Uterus (tissue), 4 donors: ENCODE measurements around the gene MBTPS1. TPM values are rescaled to one million over a fixed set of nuclear protein-coding genes. Genes with fewer than 3 reads are reported as not detected.

Experiments used
- DNase-seq, 2 donors: peaks; one replicate each; pipeline ENCODE4 v3.0.0-alpha.2; 2019 to 2020
- H3K27ac ChIP-seq, 2 donors: fragments of 200-600 bp; sonication (generic); 1 replicate in 1 of 2; 2 replicates in 1 of 2; pipeline ENCODE4 v1.5.1; 2016 to 2018
- H3K27me3 ChIP-seq, 2 donors: fragments of 200-600 bp; sonication (generic); one replicate each; pipeline ENCODE4 v1.5.1; 2018 to 2019; ENCODE audit warnings: control low read depth in 1 of 2
- H3K36me3 ChIP-seq, 2 donors: fragments of 200-600 bp; sonication (generic); one replicate each; pipeline ENCODE4 v1.5.1; 2019; ENCODE audit warnings: control low read depth in 1 of 2
- H3K4me1 ChIP-seq, 2 donors: fragments of 200-600 bp; sonication (generic); one replicate each; pipeline ENCODE4 v1.5.1; 2018 to 2019; ENCODE audit warnings: control low read depth in 1 of 2
- H3K4me3 ChIP-seq, 2 donors: fragments of 200-600 bp; sonication (generic); 1 replicate in 1 of 2; 2 replicates in 1 of 2; pipeline ENCODE4 v1.5.1; 2018 to 2019; ENCODE audit warnings: mild to moderate bottlenecking in 1 of 2
- H3K9me3 ChIP-seq, 2 donors: fragments of 200-600 bp; sonication (generic); one replicate each; pipeline ENCODE4 v1.5.1; 2019; ENCODE audit warnings: control low read depth in 1 of 2
- CTCF ChIP-seq, 4 experiments: fragments of 200-600 bp in 2 of 4; fragments of 450-650 bp in 2 of 4; sonication (generic) in 2 of 4; IDR thresholded peaks; one replicate each; pipeline ENCODE4 v1.5.1; 2016 to 2019; ENCODE audit warnings: antibody characterized with exemption in 4 of 4, mild to moderate bottlenecking in 2 of 4, moderate library complexity in 1 of 4
- POLR2A ChIP-seq, 2 donors: fragments of 450-650 bp; IDR thresholded peaks; one replicate each; pipeline ENCODE4 v1.6.1; 2016; ENCODE audit warnings: antibody characterized with exemption in 2 of 2, mild to moderate bottlenecking in 1 of 2, moderate library complexity in 1 of 2
- intact Hi-C: fragments of 100-400 bp; cut with DNase I; formaldehyde crosslinking; loops from one replicate; pipeline ENCODE4 v1.15.1; 2023; ENCODE audit warnings: low total_unique reads
- small RNA-seq: library from RNA; depleted of rRNA; stranded (forward); fragments of <200 nt; gene quantifications from one replicate; pipeline ENCODE3, GENCODE V24; 2016
- total RNA-seq, 4 donors: library from RNA; depleted of rRNA in 3 of 4; stranded (reverse); fragments of >200 nt in 3 of 4; gene quantifications; one replicate each; pipeline versions ENCODE4 v1.1.0 to v1.2.4, GENCODE V29; 2014 to 2023
- donor health status: DM: yes; HTN: yes; CAD: no.

The MBTPS1 gene
- total RNA-seq, 4 donors from 2014 or later = 63.0 to 162 (median 112) TPM

DNA sequence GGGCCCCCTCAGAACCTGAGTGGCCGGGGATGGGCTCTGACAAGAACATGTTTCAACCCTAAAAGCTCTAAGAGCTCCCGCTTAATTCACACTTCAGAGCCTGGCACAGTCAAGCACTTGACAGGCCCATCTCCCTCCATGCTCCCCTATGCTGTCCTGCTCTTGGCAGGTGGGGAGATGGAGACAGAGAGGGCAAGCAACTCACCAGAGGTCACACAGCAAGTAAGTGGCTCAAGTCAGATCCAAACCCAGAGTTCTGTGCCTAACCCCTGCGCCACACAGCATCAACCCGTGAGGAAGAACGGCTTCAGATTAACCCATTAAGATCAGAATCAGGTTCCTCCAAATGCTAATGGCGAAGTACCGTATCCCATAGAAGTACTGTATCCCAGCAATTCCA lies 112.3 kb downstream of the MBTPS1 start:
- TF ChIP-seq POLR2A (IDR thresholded peaks at IDR 0.05) = no peak
- no peak for TF ChIP-seq CTCF (IDR thresholded peaks at IDR 0.05)
- Histone ChIP-seq H3K4me3 (no peak overlapping the region), H3K9me3 (no peaks in the 10 kb centered on the region), H3K27me3 (no peaks in the 10 kb centered on the region), H3K36me3 (no peaks in the 10 kb centered on the region), H3K4me1 (no peaks in the 10 kb centered on the region), H3K27ac (no peak overlapping the region)
- no peak for DNase-seq
- intact Hi-C loops = no loop called here

Small RNA genes within 50 kb of the gene (small RNA-seq; reads per million reads assigned to genes)
- gene RNA5SP432 = not detected

Other genes with a start within 250 kb of the MBTPS1 start
- gene MLYCD, start 217.8 kb downstream of the MBTPS1 start, total RNA-seq = 10 to 100 TPM in 1 of 4 donors, 1 to 10 TPM in 3; 4.5 to 16.6 (median 6.7) TPM
- 1 to 10 TPM in 2 of 4 donors, under 1 TPM in 1, not detected in 1; 0.77 to 5.4 (median 1.2) TPM for gene OSGIN1, start 163.7 kb downstream of the MBTPS1 start, total RNA-seq
- gene NECAB2, start 148.7 kb downstream of the MBTPS1 start, total RNA-seq = 1 to 10 TPM in 2 of 4 donors, not detected in 2; 1.1 to 1.4 TPM
- 1 to 10 TPM in 1 of 4 donors, not detected in 3; 1.3 TPM for gene SLC38A8, start 74.1 kb downstream of the MBTPS1 start, total RNA-seq
- gene HSDL1, start 28.2 kb upstream of the MBTPS1 start, total RNA-seq = 10 to 100 TPM; 10.5 to 46.4 (median 22.3) TPM
- 1 to 10 TPM in 3 of 4 donors, under 1 TPM in 1; 0.77 to 8.2 (median 2.7) TPM for gene DNAAF1, start 28.4 kb upstream of the MBTPS1 start, total RNA-seq
- 100 to 1,000 TPM in 2 of 4 donors, 10 to 100 TPM in 2; 36.7 to 210 (median 76.3) TPM for gene TAF1C, start 70.1 kb upstream of the MBTPS1 start, total RNA-seq
- gene ADAD2, start 74.2 kb upstream of the MBTPS1 start, total RNA-seq = 1 to 10 TPM in 1 of 4 donors, under 1 TPM in 2, not detected in 1; 0.21 to 1.0 (median 0.88) TPM
- gene KCNG4, start 123.1 kb upstream of the MBTPS1 start, total RNA-seq = not detected
- 10 to 100 TPM in 1 of 4 donors, 1 to 10 TPM in 2, under 1 TPM in 1; 0.77 to 13.3 (median 5.7) TPM for gene WFDC1, start 177.9 kb upstream of the MBTPS1 start, total RNA-seq